PC-9 (cell line): ENCODE data around the gene APOC3.

ENCODE experiments used
- CTCF ChIP-seq: fragments of 200-600 bp; sonication (generic); conservative IDR thresholded peaks from 2 replicates; pipeline ENCODE4 v1.6.1; 2017; ENCODE audit warnings: mixed run types, antibody characterized with exemption, mild to moderate bottlenecking, moderate library complexity
- EZH2 ChIP-seq: fragments of 200-600 bp; sonication (generic); IDR thresholded peaks from 2 replicates; pipeline ENCODE4 v1.8.0; 2017; ENCODE audit warnings: antibody characterized with exemption, low read depth

- no peak for TF ChIP-seq CTCF
- no peak for TF ChIP-seq EZH2
Observed at GRCh38 chr11:116833816-116834534, 4.3 kb downstream of the APOC3 start.
